ENCODE data around the gene ZC3H8. TPM values are rescaled to one million over a fixed set of nuclear protein-coding genes. Genes with fewer than 3 reads are reported as not detected.
"Not testable (repeated sequence)": the region's sequence is repeated elsewhere in the genome, so short reads cannot be mapped to it uniquely, and the experiment has no call there.

ZC3H8 gene
- 9.0 and 10.5 TPM in 2 replicates for total RNA-seq (2014; rRNA removed; shearing (Covaris generic))

DNA sequence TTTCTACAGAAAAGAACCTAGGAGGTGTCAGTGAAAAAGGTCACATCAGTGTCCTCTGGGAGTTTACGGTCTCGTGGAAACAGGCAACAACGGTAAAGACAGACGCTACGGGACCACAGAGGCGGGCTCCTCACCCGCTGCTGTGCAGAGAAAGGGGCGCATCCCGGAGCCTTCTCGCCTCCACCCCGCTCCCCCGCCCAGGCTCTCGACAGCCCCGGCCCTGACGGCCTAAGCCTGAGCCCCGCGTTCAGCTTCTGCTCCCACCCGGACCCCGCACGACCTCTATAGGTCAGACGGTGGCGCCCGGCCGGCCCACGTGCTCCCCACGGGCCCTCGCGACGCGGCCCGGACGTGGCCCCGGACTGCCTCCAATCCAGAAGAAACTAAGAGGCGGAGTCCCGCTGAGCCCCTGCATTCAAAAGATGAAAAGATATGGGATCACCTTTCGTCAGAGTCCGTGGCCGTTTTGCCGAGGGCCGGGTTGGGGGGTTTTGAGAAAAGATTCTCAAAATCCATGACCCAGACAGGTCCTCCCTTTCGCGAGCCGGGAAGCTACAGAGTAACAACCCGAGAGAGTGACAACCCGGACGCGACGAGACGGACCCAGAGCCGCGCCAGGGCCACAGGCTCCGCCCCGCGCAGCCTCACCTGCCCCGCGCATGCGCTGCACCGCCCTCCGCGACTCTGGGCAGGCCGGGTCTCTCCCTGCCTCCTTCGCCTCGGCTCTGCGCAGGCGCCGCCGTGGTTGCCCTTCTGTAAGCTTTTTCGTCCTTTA is at the start of gene ZC3H8:
TSS of gene ZC3H8 (minus strand) at position 577 of the 775 bp plus-strand sequence. CDS start at position 516, 61 bp downstream.
- DNase-seq (ENCODE audit: low spot score) = peak; percentile 85

DNA sequence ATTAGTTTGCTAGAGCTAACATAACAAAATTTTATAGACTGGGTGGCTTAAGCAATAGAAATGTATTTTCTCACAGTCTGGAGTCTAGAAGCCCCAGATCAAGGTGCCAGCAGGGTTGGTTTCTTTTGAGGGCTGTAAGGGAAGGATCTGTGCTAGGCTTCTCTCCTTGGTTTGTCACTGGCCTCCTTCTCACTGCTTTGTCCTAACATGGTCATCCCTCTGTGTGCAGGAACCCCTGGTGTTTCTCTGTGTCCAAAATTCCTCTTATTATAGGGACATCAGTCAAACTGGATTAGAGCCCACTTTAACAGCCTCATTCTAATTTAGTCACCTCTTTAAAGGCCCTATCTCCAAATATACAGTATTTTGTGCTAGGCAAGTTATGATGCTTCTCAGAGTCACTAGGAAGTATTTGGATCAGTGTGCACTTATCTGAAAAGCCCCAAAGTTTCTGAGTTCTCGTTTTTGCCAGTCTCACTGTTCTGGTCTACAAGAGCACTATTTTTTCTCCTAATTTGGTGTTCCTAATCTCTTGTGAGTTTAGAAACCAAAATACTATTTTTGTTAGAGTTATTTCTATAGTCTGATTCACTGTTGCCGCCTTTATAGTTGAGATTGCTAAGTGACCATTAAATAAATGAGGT is 49.6 kb upstream of the ZC3H8 start:
- no peak for DNase-seq (ENCODE audit: low spot score)

DNA sequence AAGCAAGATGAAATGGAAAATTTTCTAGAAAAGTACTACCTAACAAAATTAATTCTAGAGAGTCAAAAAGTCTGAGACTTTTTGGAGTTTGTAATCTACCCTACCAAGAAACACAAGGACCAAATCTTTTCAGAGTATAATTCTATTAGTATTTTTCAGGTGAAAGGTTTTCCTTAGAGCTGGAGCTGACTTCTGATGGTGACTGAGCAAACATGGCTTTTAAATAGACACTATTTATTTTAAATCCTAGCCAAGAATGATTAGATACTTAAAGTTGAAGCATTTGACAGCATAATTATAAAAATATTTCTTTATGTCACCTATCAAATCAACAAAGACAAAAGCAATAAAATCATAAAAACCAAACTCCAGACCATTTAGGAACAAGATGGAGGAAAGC is 47.1 kb upstream of the ZC3H8 start:
- peak; percentile 13 for DNase-seq (ENCODE audit: low spot score)

DNA sequence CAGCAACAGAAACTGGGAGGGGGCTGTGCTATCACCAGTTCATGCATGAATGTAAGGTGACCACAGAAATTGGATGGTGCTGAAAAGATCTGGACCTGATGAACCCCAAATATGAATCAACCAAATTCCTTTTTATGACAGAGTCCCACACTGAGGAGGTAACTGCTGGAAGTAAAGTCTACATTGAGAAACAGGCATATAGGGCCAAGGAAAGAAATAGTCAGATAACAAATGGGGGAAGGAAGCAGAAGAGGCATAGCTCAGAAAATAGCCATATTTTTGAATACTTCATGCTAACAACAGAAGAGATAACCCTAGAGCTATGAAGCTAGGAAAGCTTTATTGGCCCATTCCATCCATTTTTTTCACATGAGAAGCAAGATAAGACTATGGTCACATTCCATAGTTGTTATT is 46.3 kb upstream of the ZC3H8 start:
- peak; percentile 82 for DNase-seq (ENCODE audit: low spot score)

DNA sequence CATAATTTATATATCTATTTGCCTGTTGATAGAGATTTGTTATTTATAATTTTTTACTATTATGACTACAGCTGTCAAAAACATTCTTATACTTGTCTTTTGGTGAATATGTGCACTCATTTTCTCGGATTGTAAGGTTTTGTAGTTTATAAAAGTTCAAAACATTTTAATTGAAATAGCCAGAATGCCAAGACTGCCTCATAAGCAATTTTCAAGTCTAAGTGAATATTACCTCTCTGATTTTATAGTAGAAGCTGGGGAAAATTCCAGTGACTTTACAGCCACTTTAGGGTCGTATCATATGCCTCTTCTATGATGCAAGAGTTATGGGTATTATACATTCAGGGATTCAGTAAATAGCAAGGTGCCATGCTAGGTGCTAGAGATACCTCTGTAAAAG is 41.6 kb upstream of the ZC3H8 start:
- DNase-seq (ENCODE audit: low spot score) = no peak

DNA sequence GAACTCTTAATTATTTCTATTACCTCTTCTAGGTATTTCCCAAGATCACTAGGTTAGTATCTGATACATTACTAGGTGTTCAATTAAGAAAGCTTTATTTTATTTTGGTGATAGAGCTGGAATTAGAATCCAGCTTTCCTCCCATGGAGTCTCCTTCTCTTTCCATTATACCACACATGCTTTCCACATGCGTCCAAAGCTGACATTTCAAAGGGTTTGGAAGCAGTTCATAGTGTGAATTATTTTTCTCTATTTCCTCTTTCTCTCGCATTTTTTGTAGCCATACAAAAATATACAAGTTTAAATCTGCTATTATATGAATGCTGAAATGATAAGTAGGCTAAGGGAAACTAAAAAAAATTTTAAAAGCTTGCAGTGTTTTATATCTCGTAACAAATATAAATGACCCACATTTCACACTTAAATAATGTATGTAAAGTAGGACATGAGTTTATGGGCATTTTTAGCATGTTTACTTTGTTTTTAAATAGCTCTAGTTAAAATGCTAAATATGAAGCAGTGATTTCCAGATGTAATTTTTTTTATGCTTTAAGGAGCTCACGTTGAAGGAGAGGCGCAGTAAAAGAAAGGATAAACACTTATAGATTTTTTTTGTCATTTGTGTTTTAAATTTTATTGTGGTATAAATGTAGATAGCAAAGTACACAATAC is 40.7 kb upstream of the ZC3H8 start:
- no peak for DNase-seq (ENCODE audit: low spot score)

DNA sequence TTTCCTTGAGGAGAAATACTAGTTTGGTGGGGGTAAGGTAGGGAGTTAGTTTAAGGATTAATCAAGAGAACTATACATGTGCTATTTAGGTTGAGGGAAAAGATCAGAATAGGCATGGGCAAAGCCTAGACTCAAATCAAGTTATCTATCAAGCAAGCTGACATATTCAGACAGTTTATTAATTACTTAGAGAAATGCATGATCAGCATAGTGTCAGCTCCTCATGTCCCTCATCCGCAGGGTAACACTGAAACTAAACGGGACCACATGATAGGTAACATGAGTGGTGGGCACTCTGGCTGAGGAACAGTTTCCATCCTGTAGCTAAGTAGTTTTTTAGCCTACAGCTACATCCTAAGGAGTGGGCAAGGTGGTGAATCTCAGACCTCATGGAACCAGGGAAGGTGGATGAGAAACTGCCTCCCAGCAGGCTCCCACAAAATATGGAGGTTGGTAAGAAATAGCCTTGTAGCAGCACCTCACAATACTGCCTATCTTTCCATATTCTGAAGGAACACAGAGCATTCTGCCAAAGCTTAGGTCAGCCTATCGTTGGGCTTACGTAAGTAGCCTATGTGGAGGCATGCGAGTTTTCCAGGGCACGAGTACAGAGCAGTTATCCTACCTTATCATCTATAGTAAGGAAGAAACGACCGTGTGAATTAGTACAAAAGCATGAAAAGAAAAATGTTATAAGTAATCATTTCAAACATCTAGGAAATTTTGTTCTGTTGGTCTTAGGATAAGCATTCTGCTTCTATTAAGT is 39.0 kb upstream of the ZC3H8 start:
- no peak for DNase-seq (ENCODE audit: low spot score)

DNA sequence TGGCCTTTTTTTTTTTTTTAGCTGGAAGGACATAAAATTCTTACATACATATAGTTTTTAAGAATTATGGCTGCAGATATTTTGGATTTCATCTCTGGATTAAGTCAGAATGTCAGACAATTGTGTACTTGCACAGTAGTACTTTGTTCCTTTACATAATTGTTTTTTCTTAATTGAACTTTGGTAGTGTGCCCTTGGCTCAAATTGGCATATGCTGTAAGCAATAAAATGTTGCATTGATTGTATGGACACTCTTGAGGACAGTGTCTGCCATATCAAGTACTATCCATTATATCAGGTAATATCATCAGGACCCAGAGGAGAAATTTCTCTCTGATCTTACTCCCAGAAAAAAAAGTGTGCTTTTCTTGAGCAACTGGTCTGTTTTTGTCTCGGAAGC is 35.8 kb upstream of the ZC3H8 start:
- no peak for DNase-seq (ENCODE audit: low spot score)

DNA sequence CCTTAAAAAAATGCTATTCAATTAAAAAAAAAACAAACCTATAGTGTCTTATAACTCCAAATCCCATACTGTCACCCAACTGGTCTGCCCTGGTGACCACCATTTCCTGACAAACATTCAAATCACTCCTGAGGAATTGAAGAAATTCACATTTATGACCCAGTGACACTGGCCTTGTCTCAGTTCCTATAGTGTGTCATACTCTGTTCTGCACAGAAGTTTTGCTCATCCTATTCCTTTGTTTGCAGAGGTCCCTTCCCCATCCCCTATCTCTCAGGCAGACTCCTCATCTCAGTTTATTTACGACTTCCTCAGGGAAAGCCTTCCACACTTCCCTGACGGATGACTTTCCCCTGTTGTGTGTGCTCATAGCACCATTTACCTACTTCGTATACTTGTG is 35.2 kb upstream of the ZC3H8 start:
- peak; percentile 32 for DNase-seq (ENCODE audit: low spot score)

DNA sequence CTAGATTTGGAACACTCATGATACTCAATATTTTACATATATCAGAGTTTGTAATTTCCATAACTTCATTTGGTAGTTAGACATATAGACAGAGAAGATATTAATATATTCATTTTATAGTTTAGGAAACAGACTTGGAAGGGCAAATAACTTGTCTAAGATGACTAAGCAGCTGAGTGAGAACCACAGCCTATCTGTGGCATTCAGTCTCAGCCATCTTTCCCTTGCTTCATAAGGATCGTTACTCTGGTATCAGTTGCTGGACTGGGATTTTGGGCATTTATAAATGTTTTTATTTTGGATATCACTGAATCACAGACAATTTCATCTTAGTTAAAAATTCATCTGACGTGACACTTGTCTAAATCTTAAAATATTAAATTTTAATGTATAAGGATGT is 28.7 kb upstream of the ZC3H8 start:
- not testable (repeated sequence) for DNase-seq (ENCODE audit: low spot score)

DNA sequence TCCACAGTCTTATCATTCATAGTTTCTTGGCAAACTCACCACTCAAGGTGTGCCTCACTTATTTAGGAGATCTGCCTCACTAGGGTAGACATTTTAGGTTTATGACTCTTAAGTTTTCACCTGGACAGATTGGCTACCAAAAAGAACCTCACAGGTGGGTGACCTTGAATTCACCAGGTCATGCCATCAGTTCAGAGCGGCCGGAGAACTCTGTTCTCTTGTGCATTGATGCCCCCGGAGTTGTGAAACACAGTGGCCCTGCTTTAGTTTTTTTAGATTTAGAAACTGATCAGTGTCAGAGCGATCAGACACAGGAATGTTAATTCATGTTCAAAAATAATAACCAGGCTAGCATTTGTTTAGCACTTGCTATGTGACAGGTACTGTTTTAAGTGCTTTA is 27.2 kb upstream of the ZC3H8 start:
- not testable (repeated sequence) for DNase-seq (ENCODE audit: low spot score)

DNA sequence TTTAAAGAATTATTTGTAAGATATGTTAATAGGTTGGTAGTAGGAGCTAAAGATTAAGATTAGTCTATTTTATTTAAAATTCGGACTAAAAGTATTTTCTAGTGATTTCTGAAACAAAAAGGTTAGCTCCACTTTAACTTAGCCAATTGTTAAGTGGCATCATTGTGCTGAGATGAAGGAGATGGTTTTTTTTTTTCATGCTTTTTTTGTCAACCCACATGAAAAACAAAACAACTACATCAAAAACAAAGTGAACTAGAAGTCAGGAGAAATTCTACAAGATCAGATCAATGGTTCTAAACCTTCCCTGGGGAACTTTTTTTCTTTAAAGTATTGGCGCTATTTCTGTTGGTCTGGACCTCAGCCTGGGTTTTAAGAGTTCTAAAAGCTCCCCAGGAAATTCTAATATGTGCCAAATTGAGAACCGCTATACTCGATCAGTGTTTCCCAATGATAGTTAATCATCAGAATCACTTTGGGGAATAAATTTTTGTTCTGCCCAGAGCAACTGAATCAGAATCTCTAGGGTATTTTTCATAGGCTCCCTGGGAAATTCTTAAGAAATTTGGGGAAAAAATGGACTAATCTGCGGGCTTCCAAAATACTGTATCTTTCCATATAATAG is 22.9 kb upstream of the ZC3H8 start:
- no peak for DNase-seq (ENCODE audit: low spot score)

DNA sequence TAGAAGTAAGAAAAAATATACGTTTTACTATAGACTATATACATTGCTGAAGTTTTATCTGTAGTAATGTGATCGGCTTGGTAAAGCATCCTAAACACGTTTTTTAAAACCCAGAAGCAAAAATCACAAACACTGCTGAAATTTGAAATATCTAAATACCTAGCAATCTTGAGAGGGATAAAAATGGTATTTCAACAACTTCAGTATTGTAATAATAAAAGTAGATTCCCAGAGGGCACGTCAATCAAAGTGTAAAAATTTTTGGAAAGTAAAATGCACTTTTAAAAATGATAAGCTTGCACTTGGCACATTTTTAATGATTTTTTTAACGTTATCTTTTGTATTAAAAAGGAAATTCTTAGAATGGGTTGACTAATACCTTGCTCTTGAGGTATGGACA is 22.1 kb upstream of the ZC3H8 start:
- DNase-seq (ENCODE audit: low spot score) = no peak

DNA sequence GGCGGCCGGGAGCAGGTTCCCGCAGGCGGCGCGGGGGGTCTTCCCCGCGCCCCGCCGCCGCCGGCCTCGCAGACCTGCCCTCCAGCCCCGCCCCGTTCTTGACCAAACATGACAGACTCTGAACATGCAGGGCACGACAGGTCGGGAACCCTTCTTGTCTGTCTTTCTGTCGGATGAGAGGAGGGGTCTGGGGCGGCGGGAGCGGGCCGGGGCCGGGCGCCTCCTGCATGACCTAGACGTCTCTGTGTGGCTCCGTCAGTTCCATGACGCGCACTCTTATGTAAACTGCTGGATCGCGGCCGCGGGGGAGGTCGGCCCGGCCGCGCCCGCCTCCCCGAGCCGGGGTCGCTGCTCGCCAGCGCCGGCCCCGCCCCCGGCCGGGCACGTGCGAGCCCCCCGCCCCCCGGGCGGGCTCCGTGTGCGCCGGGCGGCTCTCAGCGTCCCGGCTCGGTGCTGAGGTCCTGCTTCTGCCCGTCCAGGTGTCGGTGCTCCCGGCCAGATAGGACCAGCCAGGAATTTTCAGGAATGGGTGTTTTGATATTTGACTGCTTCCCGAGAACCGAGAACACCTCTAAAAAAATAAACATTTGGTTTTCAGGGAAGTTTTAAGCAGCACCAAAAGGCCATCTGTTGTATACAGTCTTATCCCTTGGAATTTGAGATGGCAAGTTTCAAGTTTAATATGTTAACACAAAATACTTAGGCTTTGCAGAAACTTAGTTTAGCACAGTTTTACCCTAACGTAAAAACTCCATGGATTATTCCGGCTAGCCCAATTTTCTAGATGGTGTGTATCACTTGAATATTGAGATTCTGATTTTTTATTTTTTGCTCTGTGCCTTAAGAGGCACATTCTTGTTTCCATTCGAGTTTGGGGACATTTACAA is 21.3 kb upstream of the ZC3H8 start:
- DNase-seq (ENCODE audit: low spot score) = peak; percentile 74

DNA sequence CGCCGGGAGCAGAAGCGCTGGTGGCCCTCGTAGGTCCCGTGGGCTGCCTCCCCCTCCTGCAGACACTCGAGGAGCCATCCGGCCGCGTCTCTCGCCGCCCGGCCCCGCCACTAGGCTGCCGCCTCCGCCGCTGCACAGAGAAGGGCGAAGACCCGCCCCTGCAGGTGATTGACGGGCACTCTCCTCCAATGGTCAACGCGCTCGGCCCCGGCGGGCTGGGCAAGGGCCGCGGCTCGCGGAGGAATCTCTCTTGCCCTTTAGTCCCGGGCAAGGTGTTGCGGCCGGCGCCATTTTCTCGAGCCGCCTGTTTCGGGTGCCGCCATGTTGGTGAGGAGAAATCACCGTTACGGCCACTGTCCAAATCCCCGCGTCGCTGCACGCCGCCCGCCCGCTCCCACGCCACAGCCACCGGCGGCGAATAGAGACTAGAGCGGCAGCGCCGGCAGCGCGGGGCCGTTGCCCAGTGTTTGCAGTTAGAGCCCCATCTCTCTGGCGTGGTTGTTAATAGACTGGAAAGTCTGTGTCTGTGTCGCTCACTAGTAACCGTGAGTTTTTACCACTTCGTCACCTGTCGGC is 20.6 kb upstream of the ZC3H8 start, which contains the start of gene ZC3H6:
TSS of gene ZC3H6 (plus strand) at position 287 of the 576 bp plus-strand sequence. CDS start 398 bp downstream, outside the sequence.
- peak; percentile 94 for DNase-seq (ENCODE audit: low spot score)

DNA sequence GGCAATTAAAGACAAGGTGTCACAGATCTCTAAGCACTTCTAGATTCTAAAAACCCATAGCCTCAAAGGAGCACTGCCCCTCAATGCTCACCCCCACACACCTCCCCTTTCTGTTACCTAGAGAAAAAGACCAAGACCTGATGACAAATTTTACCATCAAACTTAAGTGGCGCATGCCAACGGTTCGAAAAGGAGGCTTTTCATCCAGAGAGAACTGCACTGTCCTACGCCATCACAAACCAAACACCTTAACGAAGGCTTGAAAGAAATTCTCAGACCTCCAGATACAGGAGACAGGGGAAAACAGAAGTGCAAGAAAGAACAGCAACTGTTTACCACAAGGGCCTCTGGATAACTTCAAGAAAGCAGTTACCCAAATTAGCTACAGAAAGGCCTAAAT is 18.5 kb upstream of the ZC3H8 start:
- DNase-seq (ENCODE audit: low spot score) = no peak

DNA sequence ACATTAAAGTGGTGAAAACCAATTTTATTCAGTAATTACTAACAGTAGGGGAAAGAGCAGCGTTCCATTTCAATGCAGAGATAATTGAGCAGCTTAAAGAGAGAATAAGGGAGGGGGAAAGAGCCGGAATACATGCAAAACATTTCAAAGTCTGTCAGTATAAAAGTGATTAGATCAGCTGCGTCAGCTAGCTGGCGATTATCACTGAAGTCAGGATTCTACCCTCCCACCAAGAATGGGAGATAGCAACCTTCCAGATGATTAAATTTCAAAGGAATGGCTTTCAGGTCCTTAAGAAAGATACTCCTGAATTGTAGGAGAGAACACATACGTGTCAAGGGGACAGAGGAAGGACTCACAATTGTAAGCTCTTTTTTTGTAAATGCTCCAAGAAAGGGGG is 17.8 kb upstream of the ZC3H8 start:
- no peak for DNase-seq (ENCODE audit: low spot score)

DNA sequence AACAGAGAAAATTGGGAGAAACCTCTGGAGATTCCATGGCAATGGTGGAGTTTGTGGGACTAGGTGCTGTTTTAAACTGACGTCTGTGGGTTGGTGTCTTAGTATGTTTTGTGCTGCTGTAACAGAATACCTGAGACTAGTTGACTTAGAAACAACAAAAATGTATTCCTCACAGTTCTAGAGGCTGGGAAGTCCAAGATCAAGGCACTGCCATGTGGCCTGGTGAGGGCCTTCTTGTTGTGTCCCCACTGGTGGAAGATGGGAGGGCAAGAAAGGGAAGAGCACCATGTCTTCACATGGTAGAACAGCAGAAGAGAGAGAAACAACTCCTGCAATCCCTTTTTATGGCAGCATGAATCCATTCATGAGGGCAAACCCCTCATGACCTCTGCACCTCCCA is 13.7 kb upstream of the ZC3H8 start:
- DNase-seq (ENCODE audit: low spot score) = no peak

DNA sequence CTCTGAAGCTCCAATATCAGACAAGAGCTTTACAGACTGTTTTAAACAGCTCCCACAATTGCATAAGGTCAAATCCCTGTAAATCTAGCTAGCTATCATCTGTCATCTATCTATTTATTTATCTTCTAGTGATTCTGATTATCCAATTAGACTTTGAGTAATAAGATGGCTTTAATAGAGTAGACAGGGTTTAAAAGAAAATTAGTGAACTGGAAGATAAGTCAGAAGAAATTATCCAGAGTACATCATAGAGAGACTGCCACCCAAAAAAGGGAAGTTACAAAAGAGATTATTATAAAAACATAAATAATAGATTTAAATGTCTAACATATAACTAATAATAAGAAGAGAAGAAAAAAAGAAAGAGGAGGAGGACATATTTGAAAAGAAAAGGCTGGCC is 8.0 kb upstream of the ZC3H8 start:
- no peak for DNase-seq (ENCODE audit: low spot score)

DNA sequence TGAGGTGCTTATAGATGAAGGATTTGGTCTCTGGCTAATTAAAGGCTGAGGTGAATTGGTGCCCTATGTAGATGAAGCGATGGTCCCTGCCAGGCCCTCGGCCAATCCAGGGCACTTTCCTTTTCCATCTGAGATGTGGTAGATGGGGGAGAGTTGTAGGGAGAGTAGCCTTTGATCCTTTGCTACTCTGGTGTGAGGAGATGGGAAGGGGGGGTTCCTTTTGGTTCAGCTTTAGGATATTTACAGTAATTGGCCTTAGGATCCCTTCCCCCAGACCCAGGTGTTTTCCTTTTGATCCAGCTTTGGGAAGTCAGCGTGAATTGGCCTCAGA is 5.4 kb upstream of the ZC3H8 start:
- no peak for DNase-seq (ENCODE audit: low spot score)

All from A172 (cell line).